ENCODE results near the gene AWAT1.
"Not testable (repeated sequence)": the region's sequence is repeated elsewhere in the genome, so short reads cannot be mapped to it uniquely, and the experiment has no call there.

Gene AWAT1

GRCh38 chrX:70234355-70234754, at the start of gene AWAT1:
Gene AWAT1 (plus strand): TSS chrX:70234655. CDS start chrX:70234696, 41 bp downstream.
- no peak for DNase-seq (ENCODE audit: low spot score)

GRCh38 chrX:70190225-70190624, 44.2 kb upstream of the AWAT1 start:
- DNase-seq (ENCODE audit: low spot score) = no peak

GRCh38 chrX:70196961-70197720, 37.3 kb upstream of the AWAT1 start:
- DNase-seq (ENCODE audit: low spot score) = peak; percentile 73

GRCh38 chrX:70201732-70202131, 32.7 kb upstream of the AWAT1 start:
- DNase-seq (ENCODE audit: low spot score) = no peak

GRCh38 chrX:70208479-70208878, 26.0 kb upstream of the AWAT1 start:
- no peak for DNase-seq (ENCODE audit: low spot score)

- not testable (repeated sequence) for DNase-seq (ENCODE audit: low spot score)
Observed at GRCh38 chrX:70209570-70209969, 24.9 kb upstream of the AWAT1 start.

- no peak for DNase-seq (ENCODE audit: low spot score)
Observed at GRCh38 chrX:70219938-70220764, 14.3 kb upstream of the AWAT1 start.

- no peak for DNase-seq (ENCODE audit: low spot score)
Observed at GRCh38 chrX:70226048-70226447, 8.4 kb upstream of the AWAT1 start.

GRCh38 chrX:70226687-70227086, 7.8 kb upstream of the AWAT1 start:
- DNase-seq (ENCODE audit: low spot score) = no peak

- no peak for DNase-seq (ENCODE audit: low spot score)
Observed at GRCh38 chrX:70231666-70232065, 2.8 kb upstream of the AWAT1 start.

- no peak for DNase-seq (ENCODE audit: low spot score)
Observed at GRCh38 chrX:70240751-70241150, 6.3 kb downstream of the AWAT1 start.

GRCh38 chrX:70241501-70241900, 7.0 kb downstream of the AWAT1 start:
- no peak for DNase-seq (ENCODE audit: low spot score)

- not testable (repeated sequence) for DNase-seq (ENCODE audit: low spot score)
Observed at GRCh38 chrX:70243601-70244000, 9.1 kb downstream of the AWAT1 start.

- DNase-seq (ENCODE audit: low spot score) = no peak
Observed at GRCh38 chrX:70244881-70245280, 10.4 kb downstream of the AWAT1 start.

- DNase-seq (ENCODE audit: low spot score) = no peak
Observed at GRCh38 chrX:70247252-70247651, 12.8 kb downstream of the AWAT1 start.

GRCh38 chrX:70252491-70252890, 18.0 kb downstream of the AWAT1 start:
- no peak for DNase-seq (ENCODE audit: low spot score)

- DNase-seq (ENCODE audit: low spot score) = no peak
Observed at GRCh38 chrX:70253377-70254062, 19.1 kb downstream of the AWAT1 start.

- no peak for DNase-seq (ENCODE audit: low spot score)
Observed at GRCh38 chrX:70254063-70254400, 19.6 kb downstream of the AWAT1 start.

GRCh38 chrX:70254909-70255308, 20.5 kb downstream of the AWAT1 start:
- no peak for DNase-seq (ENCODE audit: low spot score)

GRCh38 chrX:70255452-70255851, 21.0 kb downstream of the AWAT1 start:
- DNase-seq (ENCODE audit: low spot score) = no peak

- no peak for DNase-seq (ENCODE audit: low spot score)
Observed at GRCh38 chrX:70257423-70258288, 23.2 kb downstream of the AWAT1 start.

- DNase-seq (ENCODE audit: low spot score) = no peak
Observed at GRCh38 chrX:70260104-70260503, 25.6 kb downstream of the AWAT1 start, which contains the start of gene P2RY4. Gene P2RY4 (minus strand): TSS chrX:70260204. CDS start chrX:70259624, 580 bp downstream.

Data from CD4-positive, alpha-beta T cell treated with Interleukin-2 at 100 ng/mL for 4 hours (primary cell).